ENCODE data around the gene ANKRD13A. TPM values are rescaled to one million over a fixed set of nuclear protein-coding genes. Genes with fewer than 3 reads are reported as not detected.

Gene ANKRD13A
- total RNA-seq, 4 donors from 2014 or later = 91.3 to 165 (median 124) TPM

- Histone ChIP-seq H3K36me3 (peaks cover 0 to 9% (median 2%) of the 10 kb centered on the region in 4 donors), H3K9me3 (no peaks in the 10 kb centered on the region), H3K4me1 (peaks cover 22 to 59% (median 48%) of the 10 kb centered on the region in 4 donors), H3K4me3 (peak overlapping the region; percentile 82 to 99 (median 88)), H3K27me3 (no peaks in the 10 kb centered on the region), H3K27ac (replicated peaks in 1 of 4) (peak overlapping the region; percentile 84 to 88 (median 86))
- WGBS = 2% methylated on average over 14 of the region's 17 CpGs
- TF ChIP-seq EP300 (IDR thresholded peaks at IDR 0.05) = no peak
- TF ChIP-seq CTCF (IDR thresholded peaks at IDR 0.05) = no peak
- TF ChIP-seq POLR2AphosphoS5 (IDR thresholded peaks at IDR 0.05) = peak; percentile 19 to 52
- TF ChIP-seq POLR2A (IDR thresholded peaks at IDR 0.05; ENCODE audit: low read depth) = no peak
- intact Hi-C loops (cut with DNase I) = loop anchor here (5.0 kb wide), 1 partner anchor 48 kb away; no protein-coding TSS in a partner anchor
- no peak for DNase-seq (ENCODE audit: extremely low spot score)
Observed at GRCh38 chr12:109999983-110000505, 814 bp downstream of the ANKRD13A start.

GRCh38 chr12:110001596-110001995, 2.4 kb downstream of the ANKRD13A start:
- H3K4me3 ChIP-seq = no peak overlapping the region
- WGBS = 45% methylated on average over 4 of the region's 4 CpGs
- H3K27ac ChIP-seq (replicated peaks in 1 of 4) = peak overlapping the region in 3 of 4 donors; percentile 7 to 57 (median 11)
- intact Hi-C loops (cut with DNase I) = no loop called here
- no peaks in the 10 kb centered on the region for H3K9me3 ChIP-seq
- no peaks in the 10 kb centered on the region for H3K27me3 ChIP-seq
- H3K4me1 ChIP-seq = peaks cover 18 to 50% (median 40%) of the 10 kb centered on the region in 4 donors
- no peak for DNase-seq (ENCODE audit: extremely low spot score)
- H3K36me3 ChIP-seq = peaks cover 0 to 9% (median 2%) of the 10 kb centered on the region in 4 donors
- TF ChIP-seq POLR2A (IDR thresholded peaks at IDR 0.05; ENCODE audit: low read depth) (no peak), POLR2AphosphoS5 (IDR thresholded peaks at IDR 0.05) (no peak), CTCF (IDR thresholded peaks at IDR 0.05) (no peak), EP300 (IDR thresholded peaks at IDR 0.05) (no peak)

GRCh38 chr12:110002676-110003515, 3.7 kb downstream of the ANKRD13A start:
- Histone ChIP-seq H3K36me3 (peaks cover 0 to 9% (median 2%) of the 10 kb centered on the region in 4 donors), H3K27ac (replicated peaks in 1 of 4) (peak overlapping the region in 1 of 4 donors; percentile 57), H3K27me3 (no peaks in the 10 kb centered on the region), H3K9me3 (no peaks in the 10 kb centered on the region), H3K4me3 (no peak overlapping the region), H3K4me1 (peaks cover 17 to 48% (median 38%) of the 10 kb centered on the region in 4 donors)
- TF ChIP-seq EP300 (IDR thresholded peaks at IDR 0.05) (no peak), POLR2AphosphoS5 (IDR thresholded peaks at IDR 0.05) (no peak), CTCF (IDR thresholded peaks at IDR 0.05) (no peak), POLR2A (IDR thresholded peaks at IDR 0.05; ENCODE audit: low read depth) (no peak)
- no peak for DNase-seq (ENCODE audit: extremely low spot score)
- intact Hi-C loops (cut with DNase I) = no loop called here
- WGBS = 78% methylated on average over 8 of the region's 8 CpGs

- TF ChIP-seq EP300 (IDR thresholded peaks at IDR 0.05) (no peak), POLR2A (IDR thresholded peaks at IDR 0.05; ENCODE audit: low read depth) (no peak), CTCF (IDR thresholded peaks at IDR 0.05) (no peak), POLR2AphosphoS5 (IDR thresholded peaks at IDR 0.05) (no peak)
- Histone ChIP-seq H3K27ac (replicated peaks in 1 of 4) (no peak overlapping the region), H3K9me3 (no peaks in the 10 kb centered on the region), H3K36me3 (peaks cover 0 to 9% (median 2%) of the 10 kb centered on the region in 4 donors), H3K4me3 (no peak overlapping the region), H3K4me1 (peaks cover 10 to 39% (median 34%) of the 10 kb centered on the region in 4 donors), H3K27me3 (no peaks in the 10 kb centered on the region)
- no peak for DNase-seq (ENCODE audit: extremely low spot score)
- intact Hi-C loops (cut with DNase I) = no loop called here
- 65% methylated on average over 4 of the region's 4 CpGs for WGBS
Observed at GRCh38 chr12:110004598-110004997, 5.4 kb downstream of the ANKRD13A start.
